ENCODE data around the gene SLC25A29.

SLC25A29 gene

DNA sequence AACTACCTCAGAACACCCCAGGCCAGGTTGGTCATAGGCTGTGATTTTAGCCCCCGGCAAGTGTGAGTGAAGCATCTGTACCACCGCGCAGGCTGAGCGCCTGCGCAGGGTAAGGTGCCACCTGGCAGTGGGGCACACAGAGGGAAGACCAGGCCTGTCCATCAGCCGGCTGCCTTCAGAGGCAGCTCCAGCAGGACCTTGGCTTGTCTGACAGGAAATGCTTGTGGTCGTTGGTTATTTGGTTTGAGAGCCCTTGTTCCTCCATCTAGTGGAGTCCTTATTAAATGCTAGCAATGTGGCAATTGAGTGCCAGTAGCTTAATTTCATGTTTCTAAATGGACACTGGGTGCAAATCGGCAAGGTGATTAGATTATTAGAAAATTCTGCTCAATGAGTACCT lies 27.5 kb downstream of the SLC25A29 start:
- Histone ChIP-seq H3K4me1 (ENCODE audit: insufficient read depth, poor library complexity, severe bottlenecking) (peaks cover 35% of the 10 kb centered on the region), H3K9me3 (ENCODE audit: severe bottlenecking) (no peaks in the 10 kb centered on the region), H3K4me3 (ENCODE audit: severe bottlenecking) (no peak overlapping the region), H3K36me3 (ENCODE audit: low read depth) (peaks cover 44% of the 10 kb centered on the region), H3K27ac (ENCODE audit: poor library complexity, severe bottlenecking) (peak overlapping the region; percentile 30), H3K27me3 (ENCODE audit: insufficient read depth, poor library complexity, severe bottlenecking) (no peaks in the 10 kb centered on the region)
- TF ChIP-seq, protein P1, sequence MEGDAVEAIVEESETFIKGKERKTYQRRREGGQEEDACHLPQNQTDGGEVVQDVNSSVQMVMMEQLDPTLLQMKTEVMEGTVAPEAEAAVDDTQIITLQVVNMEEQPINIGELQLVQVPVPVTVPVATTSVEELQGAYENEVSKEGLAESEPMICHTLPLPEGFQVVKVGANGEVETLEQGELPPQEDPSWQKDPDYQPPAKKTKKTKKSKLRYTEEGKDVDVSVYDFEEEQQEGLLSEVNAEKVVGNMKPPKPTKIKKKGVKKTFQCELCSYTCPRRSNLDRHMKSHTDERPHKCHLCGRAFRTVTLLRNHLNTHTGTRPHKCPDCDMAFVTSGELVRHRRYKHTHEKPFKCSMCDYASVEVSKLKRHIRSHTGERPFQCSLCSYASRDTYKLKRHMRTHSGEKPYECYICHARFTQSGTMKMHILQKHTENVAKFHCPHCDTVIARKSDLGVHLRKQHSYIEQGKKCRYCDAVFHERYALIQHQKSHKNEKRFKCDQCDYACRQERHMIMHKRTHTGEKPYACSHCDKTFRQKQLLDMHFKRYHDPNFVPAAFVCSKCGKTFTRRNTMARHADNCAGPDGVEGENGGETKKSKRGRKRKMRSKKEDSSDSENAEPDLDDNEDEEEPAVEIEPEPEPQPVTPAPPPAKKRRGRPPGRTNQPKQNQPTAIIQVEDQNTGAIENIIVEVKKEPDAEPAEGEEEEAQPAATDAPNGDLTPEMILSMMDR (IDR thresholded peaks at IDR 0.05; ENCODE audit: poor library complexity, severe bottlenecking), result peak; percentile 34
- DNase-seq (ENCODE audit: low spot score) (no peak), ATAC-seq (ENCODE audit: low read depth) (peak; percentile 74)

DNA sequence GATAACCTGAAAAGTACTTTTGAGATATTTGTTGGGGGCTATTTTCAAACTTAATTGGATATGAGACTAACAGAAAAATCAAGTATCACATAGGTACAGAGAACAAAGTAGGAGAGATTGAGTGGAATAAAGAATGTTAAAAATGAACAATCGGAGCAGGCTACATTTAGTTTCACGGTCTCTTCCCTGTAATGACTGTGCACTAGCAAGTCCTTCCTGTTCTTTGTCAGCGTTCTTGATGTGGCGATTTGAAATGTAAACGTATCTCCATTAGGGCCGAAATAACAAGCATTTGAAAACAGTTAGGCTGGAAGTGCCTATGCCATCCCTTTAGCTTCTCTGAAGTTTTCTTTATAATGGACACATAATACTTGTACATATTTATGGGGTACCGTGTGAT lies 31.0 kb downstream of the SLC25A29 start:
- H3K27ac ChIP-seq (ENCODE audit: poor library complexity, severe bottlenecking), result no peak overlapping the region
- ATAC-seq (ENCODE audit: low read depth) (no peak), DNase-seq (ENCODE audit: low spot score) (no peak)
- no peaks in the 10 kb centered on the region for H3K9me3 ChIP-seq (ENCODE audit: severe bottlenecking)
- no peak overlapping the region for H3K4me3 ChIP-seq (ENCODE audit: severe bottlenecking)
- peaks cover 16% of the 10 kb centered on the region for H3K4me1 ChIP-seq (ENCODE audit: insufficient read depth, poor library complexity, severe bottlenecking)
- no peaks in the 10 kb centered on the region for H3K27me3 ChIP-seq (ENCODE audit: insufficient read depth, poor library complexity, severe bottlenecking)
- TF ChIP-seq, protein P1 (IDR thresholded peaks at IDR 0.05; ENCODE audit: poor library complexity, severe bottlenecking), result no peak
- H3K36me3 ChIP-seq (ENCODE audit: low read depth), result peaks cover 63% of the 10 kb centered on the region

DNA sequence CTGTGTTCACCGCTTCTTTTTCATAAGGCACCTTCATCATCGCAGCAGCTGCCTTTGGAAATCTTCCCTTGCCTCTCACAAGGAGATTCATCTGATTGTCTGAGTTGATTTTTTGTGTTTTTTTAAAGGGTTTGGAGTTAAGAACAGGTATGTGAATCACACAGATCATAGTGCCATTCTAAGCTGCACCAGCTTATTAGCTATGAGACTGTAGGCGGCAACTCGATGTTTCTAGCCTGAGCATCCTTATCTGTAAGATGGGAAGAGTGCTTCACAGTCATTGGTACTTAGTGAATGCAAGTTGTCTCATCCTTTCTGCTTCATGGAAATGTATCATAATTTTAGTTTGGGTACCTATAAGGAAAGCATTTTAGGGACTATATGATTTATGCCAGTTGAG lies 32.0 kb downstream of the SLC25A29 start:
- Histone ChIP-seq H3K4me1 (ENCODE audit: insufficient read depth, poor library complexity, severe bottlenecking) (peaks cover 15% of the 10 kb centered on the region), H3K9me3 (ENCODE audit: severe bottlenecking) (no peaks in the 10 kb centered on the region), H3K27me3 (ENCODE audit: insufficient read depth, poor library complexity, severe bottlenecking) (no peaks in the 10 kb centered on the region), H3K27ac (ENCODE audit: poor library complexity, severe bottlenecking) (no peak overlapping the region), H3K4me3 (ENCODE audit: severe bottlenecking) (no peak overlapping the region), H3K36me3 (ENCODE audit: low read depth) (peaks cover 66% of the 10 kb centered on the region)
- no peak for ATAC-seq (ENCODE audit: low read depth)
- TF ChIP-seq, protein P1 (IDR thresholded peaks at IDR 0.05; ENCODE audit: poor library complexity, severe bottlenecking), result no peak
- DNase-seq (ENCODE audit: low spot score), result no peak

DNA sequence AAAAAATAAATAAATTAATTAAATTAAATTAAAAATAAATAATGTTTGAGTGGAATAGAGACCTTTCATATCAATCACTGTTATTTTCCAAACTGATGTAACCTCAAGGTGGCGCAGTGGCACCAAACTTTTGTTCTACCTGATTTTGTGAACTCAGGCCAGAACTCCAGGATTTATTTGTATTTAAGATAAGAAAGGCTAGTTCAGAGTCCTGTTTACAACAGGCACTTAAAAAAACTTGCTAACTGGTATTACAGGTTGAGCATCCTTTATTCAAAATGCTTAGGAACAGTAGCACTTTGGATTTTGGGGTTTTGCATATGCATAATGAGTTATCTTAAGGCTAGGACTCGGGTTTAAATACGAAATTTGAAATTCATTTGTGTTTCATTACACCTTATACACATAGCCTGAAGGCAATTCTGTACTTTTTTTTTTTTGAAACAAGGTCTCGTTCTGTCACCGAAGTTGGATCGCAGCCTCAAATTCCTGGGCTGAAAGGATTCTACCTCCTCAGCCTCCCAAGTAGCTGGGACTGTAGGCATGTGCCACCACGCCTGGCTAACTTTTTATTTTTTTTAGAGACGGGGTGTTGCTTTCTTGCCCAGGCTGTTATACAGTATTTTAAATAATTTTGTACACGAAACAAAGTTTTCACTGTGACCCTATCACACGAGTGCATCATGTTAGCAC lies 34.9 kb downstream of the SLC25A29 start:
- ATAC-seq (ENCODE audit: low read depth) (no peak), DNase-seq (ENCODE audit: low spot score) (no peak)
- Histone ChIP-seq H3K4me3 (ENCODE audit: severe bottlenecking) (no peak overlapping the region), H3K4me1 (ENCODE audit: insufficient read depth, poor library complexity, severe bottlenecking) (peaks cover 4% of the 10 kb centered on the region), H3K36me3 (ENCODE audit: low read depth) (peaks cover 76% of the 10 kb centered on the region), H3K27me3 (ENCODE audit: insufficient read depth, poor library complexity, severe bottlenecking) (no peaks in the 10 kb centered on the region), H3K9me3 (ENCODE audit: severe bottlenecking) (no peaks in the 10 kb centered on the region), H3K27ac (ENCODE audit: poor library complexity, severe bottlenecking) (no peak overlapping the region)
- TF ChIP-seq, protein P1 (IDR thresholded peaks at IDR 0.05; ENCODE audit: poor library complexity, severe bottlenecking), result peak; percentile 68

DNA sequence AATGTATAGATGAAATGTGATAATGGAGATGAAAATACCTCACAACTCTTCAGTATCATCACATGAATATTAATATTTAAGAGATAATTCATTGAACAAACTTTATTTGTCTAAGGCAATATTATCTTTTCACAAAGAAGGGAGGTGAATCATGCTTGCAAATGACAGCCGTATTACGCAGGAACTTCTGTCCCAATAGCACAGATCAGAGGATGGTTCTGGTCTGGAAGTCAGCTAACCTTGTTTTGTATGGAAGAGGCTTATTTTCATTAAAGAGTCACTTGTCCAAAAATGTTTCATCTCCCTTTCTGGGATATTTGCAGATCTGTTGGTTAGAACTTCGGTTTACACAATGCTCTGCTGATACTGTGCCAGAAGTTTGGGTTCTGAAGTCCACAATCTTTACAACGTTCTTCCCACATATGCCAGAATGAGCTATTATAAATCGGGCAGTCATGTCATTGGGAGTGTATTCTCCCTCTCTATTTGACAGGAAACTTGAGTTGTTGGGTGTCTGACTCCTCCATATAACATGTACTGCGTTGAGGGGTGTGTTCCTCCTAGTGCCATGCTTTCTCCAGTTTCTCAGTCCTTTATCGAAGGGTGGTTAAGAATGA lies 37.5 kb downstream of the SLC25A29 start:
- no peaks in the 10 kb centered on the region for H3K9me3 ChIP-seq (ENCODE audit: severe bottlenecking)
- no peak overlapping the region for H3K4me3 ChIP-seq (ENCODE audit: severe bottlenecking)
- H3K36me3 ChIP-seq (ENCODE audit: low read depth), result peaks cover 72% of the 10 kb centered on the region
- no peaks in the 10 kb centered on the region for H3K27me3 ChIP-seq (ENCODE audit: insufficient read depth, poor library complexity, severe bottlenecking)
- no peak overlapping the region for H3K27ac ChIP-seq (ENCODE audit: poor library complexity, severe bottlenecking)
- TF ChIP-seq, protein P1 (IDR thresholded peaks at IDR 0.05; ENCODE audit: poor library complexity, severe bottlenecking), result no peak
- DNase-seq (ENCODE audit: low spot score) (no peak), ATAC-seq (ENCODE audit: low read depth) (no peak)
- peaks cover 4% of the 10 kb centered on the region for H3K4me1 ChIP-seq (ENCODE audit: insufficient read depth, poor library complexity, severe bottlenecking)
